ENCODE data around the gene ANKRD62. TPM values are rescaled to one million over a fixed set of nuclear protein-coding genes. Genes with fewer than 3 reads are reported as not detected.
A peak's percentile ranks its signal among the peaks of the same experiment; 100 is the strongest.
"Not testable (repeated sequence)": the region's sequence is repeated elsewhere in the genome, so short reads cannot be mapped to it uniquely, and the experiment has no call there.

ANKRD62 gene
- total RNA-seq, 1 experiment from 2014 or later: not detected

DNA sequence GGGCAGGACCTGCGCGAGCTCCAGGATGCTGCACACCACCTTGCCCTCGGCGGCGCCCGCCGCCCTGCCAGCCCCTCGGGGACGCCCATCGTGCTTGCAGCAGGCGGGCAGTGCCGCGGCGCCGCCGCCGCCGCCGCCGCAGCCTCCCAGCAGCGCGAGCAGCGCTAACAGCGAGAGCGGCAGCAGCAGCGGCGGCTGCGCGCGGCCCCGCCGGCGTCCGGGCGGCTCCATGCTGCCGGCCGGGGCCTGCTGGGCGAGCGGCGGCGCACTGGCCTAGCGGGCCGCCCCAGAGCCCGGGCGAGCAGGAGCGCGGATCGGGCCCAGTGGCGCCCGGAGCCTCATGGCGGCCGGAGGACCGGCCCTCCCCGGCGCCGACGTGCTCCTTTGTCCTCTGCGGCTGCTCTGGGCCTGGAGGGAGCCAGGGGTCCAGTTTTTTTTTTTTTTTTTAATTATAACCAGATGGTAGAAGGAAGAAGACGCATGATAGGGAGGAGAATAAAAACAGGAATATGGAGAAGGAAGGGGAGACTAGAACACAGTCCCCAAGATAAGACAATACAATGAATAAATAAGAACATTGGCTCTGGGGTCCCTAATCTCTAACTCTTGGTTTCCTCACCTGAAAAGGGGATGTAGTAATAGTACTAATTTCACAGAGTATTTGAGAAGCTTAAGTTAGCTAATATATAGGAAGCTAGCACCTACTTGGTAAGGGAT, 17.1 kb upstream of the ANKRD62 start:
- DNase-seq: peak; percentile 91
- Histone ChIP-seq H3K4me3 (ENCODE audit: insufficient read depth, low read depth, low read length) (no peak overlapping the region), H3K36me3 (replicated peaks; ENCODE audit: control insufficient read depth, insufficient read depth, low read length) (no peaks in the 10 kb centered on the region), H3K27me3 (ENCODE audit: control insufficient read depth, insufficient read depth, low read length) (peaks cover 3% of the 10 kb centered on the region; the same call in 1 of the 2 replicates)

DNA sequence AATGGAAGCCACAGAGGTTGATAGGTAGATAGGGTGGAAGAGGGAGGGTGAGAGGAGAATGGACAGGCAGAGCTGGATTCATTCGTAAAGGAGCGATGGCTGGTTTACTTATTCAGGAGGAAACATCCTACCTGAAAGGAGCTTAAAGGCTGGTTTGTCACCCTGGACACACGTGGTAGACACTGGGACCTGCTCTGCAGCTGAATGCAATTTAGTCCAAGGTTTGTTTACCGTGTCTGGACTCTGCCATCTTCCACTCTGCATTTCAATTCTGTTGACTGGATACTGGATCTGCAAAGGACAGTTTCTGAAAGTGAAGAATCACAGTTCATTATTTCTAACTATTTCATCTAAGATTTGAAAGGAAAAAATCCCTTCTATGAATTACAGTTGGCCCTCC, 15.6 kb upstream of the ANKRD62 start:
- not testable (repeated sequence) for H3K27me3 ChIP-seq (ENCODE audit: control insufficient read depth, insufficient read depth, low read length); H3K4me3 ChIP-seq (ENCODE audit: insufficient read depth, low read depth, low read length); DNase-seq; H3K36me3 ChIP-seq (replicated peaks; ENCODE audit: control insufficient read depth, insufficient read depth, low read length)

DNA sequence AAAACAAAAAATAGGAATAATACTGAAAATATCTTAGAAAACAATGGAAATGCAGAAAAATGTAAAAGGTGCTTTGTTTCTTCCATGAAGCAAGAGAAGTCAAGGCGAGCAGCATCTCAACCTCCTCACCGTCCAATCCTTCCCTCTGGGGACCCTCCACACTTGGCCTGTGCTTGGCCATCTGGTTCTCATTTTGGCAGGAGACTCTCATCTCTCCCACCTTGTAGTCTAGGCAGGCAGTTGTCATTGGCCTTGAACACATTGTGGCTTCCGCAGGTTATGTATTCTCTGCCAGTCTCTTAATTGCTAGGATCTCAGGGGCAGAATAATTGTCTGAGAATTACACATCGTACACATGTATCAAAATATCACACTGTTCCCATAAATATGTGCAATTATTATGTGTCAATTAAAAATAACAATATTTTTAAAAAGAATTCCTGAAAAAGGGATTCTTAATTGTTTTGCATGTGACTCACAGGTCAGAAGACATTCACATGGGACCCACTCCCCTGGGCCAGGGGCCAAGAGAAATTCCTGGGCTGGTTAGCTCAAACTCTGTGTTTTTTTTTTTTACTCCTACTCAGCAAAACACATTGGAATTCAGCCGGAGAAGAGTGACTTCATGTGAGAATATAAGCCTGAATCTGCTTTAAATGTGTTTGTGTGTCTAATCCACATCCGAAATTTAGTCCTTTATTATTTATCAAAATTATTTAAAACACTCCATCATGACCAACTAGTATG, 14.0 kb upstream of the ANKRD62 start:
- H3K27me3 ChIP-seq (ENCODE audit: control insufficient read depth, insufficient read depth, low read length): peaks cover 3% of the 10 kb centered on the region; the same call in 1 of the 2 replicates

DNA sequence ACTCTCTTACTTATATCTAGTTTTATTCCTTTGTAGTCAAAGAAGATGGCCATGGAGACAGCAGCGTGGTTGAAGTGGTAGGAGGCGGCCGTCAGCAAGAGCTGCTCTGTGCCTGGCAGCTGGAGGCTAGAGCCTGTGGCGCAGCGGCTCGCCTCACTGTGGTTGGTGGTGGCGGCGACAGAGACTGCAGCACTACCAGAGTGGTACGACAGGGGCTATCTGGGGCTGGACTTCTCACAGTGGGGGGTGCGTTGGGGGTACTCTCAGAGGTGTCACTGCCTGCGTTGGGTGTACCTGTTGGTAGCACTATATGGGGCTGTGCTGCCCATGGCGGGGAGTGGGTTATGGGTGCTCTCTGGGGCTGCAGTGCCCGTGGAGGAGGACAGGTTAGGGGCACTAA, 8.5 kb upstream of the ANKRD62 start:
- no peaks in the 10 kb centered on the region for H3K36me3 ChIP-seq (replicated peaks; ENCODE audit: control insufficient read depth, insufficient read depth, low read length)
- no peaks in the 10 kb centered on the region for H3K27me3 ChIP-seq (ENCODE audit: control insufficient read depth, insufficient read depth, low read length)
- peak; percentile 58 for DNase-seq
- H3K4me3 ChIP-seq (ENCODE audit: insufficient read depth, low read depth, low read length): no peak overlapping the region

More for the DNA sequence above, 14.0 kb upstream of the ANKRD62 start:
- no peak for DNase-seq
- Histone ChIP-seq H3K36me3 (replicated peaks; ENCODE audit: control insufficient read depth, insufficient read depth, low read length) (no peaks in the 10 kb centered on the region), H3K4me3 (ENCODE audit: insufficient read depth, low read depth, low read length) (no peak overlapping the region)

DNA sequence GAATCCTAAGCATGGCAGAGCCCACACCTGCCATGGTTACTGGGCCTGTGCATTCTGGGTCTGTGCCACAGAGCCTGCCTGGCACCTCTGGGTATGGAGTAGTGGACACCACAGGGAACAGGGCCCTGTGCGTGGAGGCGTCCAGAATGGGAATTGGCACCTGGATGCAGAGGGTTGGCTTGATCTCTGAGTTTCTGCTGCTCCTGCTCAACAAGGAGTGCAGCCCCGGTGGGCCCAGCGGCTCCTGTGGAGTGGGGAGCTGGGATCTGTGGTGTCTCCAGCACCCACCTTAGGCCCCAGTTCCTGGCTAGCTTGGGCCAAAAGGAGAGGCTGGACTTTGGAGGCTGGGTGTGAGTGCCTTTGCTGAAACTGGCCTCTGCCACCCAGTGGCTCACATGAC, 7.9 kb upstream of the ANKRD62 start:
- Histone ChIP-seq H3K36me3 (replicated peaks; ENCODE audit: control insufficient read depth, insufficient read depth, low read length) (no peaks in the 10 kb centered on the region), H3K4me3 (ENCODE audit: insufficient read depth, low read depth, low read length) (no peak overlapping the region), H3K27me3 (ENCODE audit: control insufficient read depth, insufficient read depth, low read length) (no peaks in the 10 kb centered on the region)
- DNase-seq: no peak

DNA sequence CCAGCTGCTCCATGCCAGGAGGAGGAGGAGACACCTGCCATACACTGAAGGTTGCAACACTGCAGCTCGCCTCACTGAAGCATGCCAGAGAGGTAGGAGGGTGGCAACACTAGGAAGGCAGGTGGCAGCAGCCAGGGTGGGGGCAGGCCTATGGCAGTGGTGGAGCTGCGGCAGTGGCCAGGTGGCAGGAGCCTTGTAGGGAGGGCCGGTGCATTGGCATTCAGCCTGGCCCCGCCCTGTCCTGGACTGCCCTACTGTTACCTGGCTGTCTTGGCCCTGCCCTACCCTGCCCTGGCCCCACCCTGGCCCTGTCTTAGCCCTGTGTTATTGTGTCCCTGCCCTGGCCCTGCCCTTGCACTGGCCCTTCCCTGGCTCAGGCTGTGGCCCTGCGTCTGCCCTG, 7.4 kb upstream of the ANKRD62 start:
- Histone ChIP-seq H3K4me3 (ENCODE audit: insufficient read depth, low read depth, low read length) (no peak overlapping the region), H3K27me3 (ENCODE audit: control insufficient read depth, insufficient read depth, low read length) (no peaks in the 10 kb centered on the region), H3K36me3 (replicated peaks; ENCODE audit: control insufficient read depth, insufficient read depth, low read length) (no peaks in the 10 kb centered on the region)
- DNase-seq: no peak

DNA sequence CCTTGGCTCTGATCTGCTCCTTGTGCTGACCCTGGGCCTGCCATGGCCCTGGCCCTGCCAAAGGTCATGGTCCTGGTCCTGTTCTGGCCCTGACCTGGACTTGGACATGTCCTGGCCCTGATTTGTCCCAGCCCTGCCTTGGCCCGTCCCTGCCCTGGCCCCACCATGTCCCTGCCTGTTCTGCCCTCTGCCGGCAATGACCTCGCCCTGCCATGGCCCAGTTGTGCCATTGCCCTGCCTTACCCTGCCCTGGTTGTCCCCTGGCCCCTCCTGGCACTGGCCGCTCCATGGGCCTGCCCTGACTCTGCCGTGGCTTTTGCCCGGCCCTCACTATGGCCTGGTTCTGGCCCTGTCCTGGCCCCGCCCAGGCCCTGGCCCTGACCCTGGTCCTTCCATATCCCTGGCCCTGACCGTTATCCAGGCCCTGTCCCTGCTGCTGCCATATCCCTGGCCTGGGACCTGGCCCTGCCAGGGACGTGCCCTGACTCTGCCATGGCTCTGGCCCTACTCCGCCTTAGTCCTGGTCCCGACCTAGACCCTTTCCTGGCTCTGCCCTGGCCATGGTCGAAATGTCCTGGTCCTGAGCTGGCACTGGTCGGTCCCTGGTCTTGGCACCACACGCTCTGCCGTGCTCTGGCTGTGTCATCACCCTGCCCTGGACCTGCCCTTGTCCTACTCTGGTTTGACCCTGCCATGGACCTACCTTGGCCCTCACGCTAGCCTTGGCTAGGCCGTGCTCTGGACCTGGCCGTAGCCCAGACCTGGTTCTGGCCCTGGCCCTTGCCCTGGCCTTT, 6.8 kb upstream of the ANKRD62 start:
- no peak for DNase-seq
- H3K4me3 ChIP-seq (ENCODE audit: insufficient read depth, low read depth, low read length): no peak overlapping the region
- H3K36me3 ChIP-seq (replicated peaks; ENCODE audit: control insufficient read depth, insufficient read depth, low read length): no peaks in the 10 kb centered on the region
- H3K27me3 ChIP-seq (ENCODE audit: control insufficient read depth, insufficient read depth, low read length): no peaks in the 10 kb centered on the region

DNA sequence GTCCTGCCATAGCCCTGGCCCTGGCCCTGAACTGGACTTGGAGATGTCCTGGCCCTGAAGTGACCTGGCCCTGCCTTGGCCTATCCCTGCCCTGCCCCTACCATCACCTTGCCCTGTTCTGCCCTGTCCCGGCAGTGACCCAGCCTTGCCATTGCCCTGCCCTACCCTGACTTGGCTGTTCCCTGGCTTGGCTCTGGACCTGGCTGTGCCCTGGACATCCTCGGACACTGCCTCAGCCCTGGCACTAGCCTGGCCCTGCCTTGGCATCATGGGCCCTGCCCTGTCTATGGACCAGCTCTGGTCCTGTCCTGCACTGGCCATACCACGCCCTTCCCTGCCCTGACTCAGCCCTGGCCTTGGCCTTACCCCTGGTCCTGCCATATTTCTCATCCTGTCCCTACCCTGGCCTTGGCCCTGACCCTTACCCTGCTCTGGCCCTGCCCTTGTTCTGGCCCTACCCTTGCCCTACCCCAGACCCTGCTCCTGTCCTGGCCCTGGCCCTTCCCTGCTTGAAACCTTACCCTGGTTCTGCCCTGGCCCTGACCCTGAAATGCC, 6.1 kb upstream of the ANKRD62 start:
- no peak for DNase-seq
- H3K27me3 ChIP-seq (ENCODE audit: control insufficient read depth, insufficient read depth, low read length): no peaks in the 10 kb centered on the region
- H3K4me3 ChIP-seq (ENCODE audit: insufficient read depth, low read depth, low read length): no peak overlapping the region
- no peaks in the 10 kb centered on the region for H3K36me3 ChIP-seq (replicated peaks; ENCODE audit: control insufficient read depth, insufficient read depth, low read length)

DNA sequence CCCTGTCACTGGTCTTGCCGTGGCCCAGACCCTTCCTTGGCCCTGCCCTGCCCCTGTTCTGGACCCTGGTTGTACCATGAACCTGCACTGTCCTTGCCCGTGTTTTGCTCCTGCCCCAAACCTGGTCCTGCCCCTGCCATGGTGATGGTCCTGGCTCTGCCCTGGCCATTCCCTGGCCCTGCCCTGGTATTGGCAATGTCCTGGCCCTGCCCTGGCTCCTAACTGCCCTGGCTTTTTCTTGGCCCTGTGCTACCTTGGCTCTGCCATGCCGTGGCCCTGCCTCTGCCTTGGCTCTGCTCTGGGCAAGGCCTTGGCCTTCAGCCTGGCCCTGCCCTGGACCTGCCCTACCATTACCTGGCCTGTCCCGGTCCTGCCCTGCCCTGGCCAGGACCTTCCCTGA, 5.5 kb upstream of the ANKRD62 start:
- H3K4me3 ChIP-seq (ENCODE audit: insufficient read depth, low read depth, low read length): no peak overlapping the region
- no peaks in the 10 kb centered on the region for H3K36me3 ChIP-seq (replicated peaks; ENCODE audit: control insufficient read depth, insufficient read depth, low read length)
- no peak for DNase-seq
- H3K27me3 ChIP-seq (ENCODE audit: control insufficient read depth, insufficient read depth, low read length): no peaks in the 10 kb centered on the region

DNA sequence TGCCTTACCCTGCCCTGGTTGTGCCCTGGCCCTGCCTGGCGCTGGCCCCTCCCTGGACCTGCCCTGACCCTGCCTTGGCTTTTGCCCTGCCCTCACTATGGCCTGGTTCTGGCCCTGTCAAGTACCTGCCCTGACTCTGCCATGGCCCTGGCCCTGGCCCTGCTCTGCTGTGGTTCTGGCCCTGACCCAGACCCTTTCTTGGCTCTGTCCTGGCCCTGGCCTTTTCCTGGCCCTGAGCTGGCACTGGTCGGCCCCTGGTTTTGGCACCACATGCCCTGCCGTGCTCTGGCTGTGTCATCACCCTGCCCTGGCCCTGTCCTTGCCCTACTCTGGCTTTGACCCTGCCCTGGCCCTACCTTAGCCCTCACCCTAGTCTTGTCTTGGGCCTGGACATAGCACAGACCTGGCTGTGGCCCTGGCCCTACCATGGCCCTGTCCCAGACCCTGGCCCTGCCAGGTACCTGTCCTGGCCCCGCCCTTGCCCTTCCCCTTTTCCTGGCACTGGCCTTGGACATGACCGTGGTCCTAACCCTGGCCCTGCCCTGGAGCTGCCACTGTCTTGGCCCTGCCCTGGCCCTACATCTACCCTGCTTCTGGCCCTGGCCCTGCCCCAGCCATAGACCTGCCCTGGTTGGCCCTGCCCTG, 4.8 kb upstream of the ANKRD62 start:
- H3K27me3 ChIP-seq (ENCODE audit: control insufficient read depth, insufficient read depth, low read length): no peaks in the 10 kb centered on the region
- no peaks in the 10 kb centered on the region for H3K36me3 ChIP-seq (replicated peaks; ENCODE audit: control insufficient read depth, insufficient read depth, low read length)
- no peak overlapping the region for H3K4me3 ChIP-seq (ENCODE audit: insufficient read depth, low read depth, low read length)
- DNase-seq: no peak

DNA sequence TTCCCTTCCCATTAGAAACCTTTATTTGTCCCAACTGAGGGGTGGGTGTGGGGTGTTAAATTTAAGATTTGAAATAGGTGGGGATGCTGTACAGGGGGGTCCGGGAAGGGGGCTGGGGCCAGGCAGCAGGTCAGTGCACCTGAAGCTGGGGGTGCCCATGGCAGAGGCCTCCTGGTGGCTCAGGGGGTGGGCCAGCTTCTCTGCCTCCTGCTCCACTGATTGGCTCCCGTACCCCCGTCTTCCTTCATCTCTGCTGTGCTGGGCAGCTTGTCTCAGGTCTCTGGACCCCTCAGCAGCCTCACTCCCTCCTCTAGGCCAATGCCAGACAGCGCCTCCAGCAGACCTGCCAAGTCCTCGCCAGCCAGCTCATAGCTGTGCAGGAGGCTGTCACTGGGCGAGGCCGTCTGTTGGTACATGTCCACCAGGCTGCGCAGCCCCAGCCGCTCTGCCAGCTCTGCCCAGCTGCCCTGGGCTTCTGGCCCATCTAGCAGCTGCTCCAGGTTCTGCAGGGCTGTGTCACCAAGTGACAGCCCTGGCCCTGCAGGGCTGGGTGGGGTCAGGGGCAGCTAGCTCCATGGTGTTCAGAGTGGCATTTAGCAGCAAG, 2.0 kb upstream of the ANKRD62 start:
- Histone ChIP-seq H3K4me3 (ENCODE audit: insufficient read depth, low read depth, low read length) (no peak overlapping the region), H3K27me3 (ENCODE audit: control insufficient read depth, insufficient read depth, low read length) (no peaks in the 10 kb centered on the region), H3K36me3 (replicated peaks; ENCODE audit: control insufficient read depth, insufficient read depth, low read length) (no peaks in the 10 kb centered on the region)
- DNase-seq: no peak

DNA sequence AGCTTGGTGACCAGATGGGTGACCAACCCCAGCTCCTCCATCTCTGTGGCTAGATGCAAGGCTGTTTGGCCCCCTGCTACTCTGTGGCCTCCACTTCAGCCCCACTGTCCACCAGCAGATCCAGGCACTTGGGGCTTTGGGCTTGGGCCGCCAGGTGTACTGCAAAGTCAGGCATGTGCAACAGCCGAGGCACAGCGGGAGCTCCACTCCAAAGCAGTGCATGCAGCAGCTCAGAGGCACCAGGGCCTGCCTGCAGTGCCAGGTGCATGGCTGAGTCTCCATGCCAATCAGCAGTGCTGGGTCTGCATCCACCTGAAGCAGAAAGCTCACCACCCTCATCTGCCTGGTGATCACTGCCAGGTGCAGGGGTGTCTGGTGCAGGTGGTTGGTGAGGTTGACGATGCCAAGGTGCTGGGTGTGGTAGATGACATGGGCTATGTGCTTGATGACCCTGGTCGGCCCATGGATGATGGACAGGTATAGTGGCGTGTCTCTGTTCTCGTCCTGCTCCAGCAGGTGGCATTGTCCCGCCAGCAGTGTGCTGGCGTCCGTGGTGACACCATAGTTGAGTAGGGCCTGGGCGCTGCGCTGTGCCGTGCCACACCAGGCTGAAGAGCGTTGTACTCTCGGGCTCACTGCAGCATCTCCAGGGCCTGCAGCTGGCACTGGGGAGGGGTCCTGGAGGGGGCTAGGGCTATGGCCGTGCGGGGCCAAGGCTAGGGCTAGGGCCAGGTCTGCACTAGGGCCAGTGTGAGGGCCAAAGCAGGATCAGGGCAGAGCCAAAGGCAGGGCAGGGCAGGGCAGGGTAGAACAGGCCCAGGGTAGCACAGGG, 1.0 kb upstream of the ANKRD62 start:
- Histone ChIP-seq H3K27me3 (ENCODE audit: control insufficient read depth, insufficient read depth, low read length) (no peaks in the 10 kb centered on the region), H3K4me3 (ENCODE audit: insufficient read depth, low read depth, low read length) (no peak overlapping the region), H3K36me3 (replicated peaks; ENCODE audit: control insufficient read depth, insufficient read depth, low read length) (no peaks in the 10 kb centered on the region)
- peak; percentile 80 for DNase-seq

DNA sequence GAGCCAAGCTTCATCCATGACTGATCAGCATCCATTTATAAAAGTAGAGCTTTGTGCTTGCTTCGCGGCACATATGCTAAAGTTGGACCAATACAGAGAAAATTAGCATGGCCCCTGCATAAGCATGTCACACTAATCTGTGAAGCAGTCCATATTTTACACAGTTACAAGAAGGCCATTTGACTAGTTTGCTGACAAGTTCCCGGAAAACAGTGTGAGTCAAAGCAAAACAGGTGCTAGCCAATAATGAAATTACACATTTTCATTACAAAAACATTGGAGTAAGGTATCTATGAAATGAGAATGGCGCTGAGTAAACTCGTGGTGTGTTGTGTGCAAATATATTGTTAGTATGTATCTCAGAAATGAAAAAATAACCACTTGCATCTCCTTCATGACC, 4.7 kb downstream of the ANKRD62 start:
- Histone ChIP-seq H3K36me3 (replicated peaks; ENCODE audit: control insufficient read depth, insufficient read depth, low read length) (no peaks in the 10 kb centered on the region), H3K27me3 (ENCODE audit: control insufficient read depth, insufficient read depth, low read length) (no peaks in the 10 kb centered on the region), H3K4me3 (ENCODE audit: insufficient read depth, low read depth, low read length) (no peak overlapping the region)
- DNase-seq: no peak

Measured in H7 (cell line).